ENCODE data around the gene ZC3H7A. TPM values are rescaled to one million over a fixed set of nuclear protein-coding genes. Genes with fewer than 3 reads are reported as not detected.

Gene ZC3H7A
- total and polyA plus RNA-seq, 2 of the 13 experiments (the other 11 are each of a cell fraction or from before 2014, with no cell fraction given): 29.2 to 36.8 TPM

- no peak; the same call in 1 of the 2 replicates for TF ChIP-seq NFE2 (CRISPR knock-in tag; IDR thresholded peaks at IDR 0.05)
- 0 out of 2 replicates have a peak, but pooled peaks have one; percentile 48 for TF ChIP-seq ZNF776 (CRISPR knock-in tag; IDR thresholded peaks at IDR 0.05)
- peak; percentile 77; the same call in 1 of the 2 replicates for TF ChIP-seq MLX (CRISPR knock-in tag; IDR thresholded peaks at IDR 0.05)
- TF ChIP-seq TERF1 (CRISPR knock-in tag; IDR thresholded peaks at IDR 0.05): no peak
- no peak for TF ChIP-seq MLLT10 (CRISPR knock-in tag; IDR thresholded peaks at IDR 0.05)
- no peak for TF ChIP-seq ARHGAP35 (CRISPR knock-in tag; IDR thresholded peaks at IDR 0.05; ENCODE audit: borderline replicate concordance)
- TF ChIP-seq NR2F2 (IDR thresholded peaks at IDR 0.05; ENCODE audit: borderline replicate concordance, low read depth): peak; percentile 48; the same call in 1 of the 2 replicates
- no peak for TF ChIP-seq CCDC6 (CRISPR knock-in tag; IDR thresholded peaks at IDR 0.05)
- no peak for TF ChIP-seq ZNF674 (CRISPR knock-in tag; IDR thresholded peaks at IDR 0.05; ENCODE audit: low read depth)
- TF ChIP-seq ZNF431 (CRISPR knock-in tag; IDR thresholded peaks at IDR 0.05; ENCODE audit: borderline replicate concordance, low read depth): 0 out of 2 replicates have a peak, but pooled peaks have one; percentile 44
- TF ChIP-seq CREB3 (CRISPR knock-in tag; IDR thresholded peaks at IDR 0.05): no peak
- TF ChIP-seq SMARCE1 (IDR thresholded peaks at IDR 0.05; ENCODE audit: borderline replicate concordance): no peak
- no peak for TF ChIP-seq RFX5 (IDR thresholded peaks at IDR 0.05; ENCODE audit: low read depth, low read length)
- TF ChIP-seq ZNF136 (CRISPR knock-in tag; IDR thresholded peaks at IDR 0.05; ENCODE audit: low read depth): 0 out of 2 replicates have a peak, but pooled peaks have one; percentile 17
- TF ChIP-seq ZNF350 (CRISPR knock-in tag; IDR thresholded peaks at IDR 0.05; ENCODE audit: borderline replicate concordance, low read depth): peak; percentile 58; the same call in 1 of the 2 replicates
- no peak for TF ChIP-seq RBFOX2 (IDR thresholded peaks at IDR 0.05; ENCODE audit: low read depth, low read length)
- no peak; the same call in 1 of the 2 replicates for TF ChIP-seq IRF9 (CRISPR knock-in tag; IDR thresholded peaks at IDR 0.05; ENCODE audit: borderline replicate concordance)
- no peak; the same call in 1 of the 2 replicates for TF ChIP-seq ZNF746 (CRISPR knock-in tag; IDR thresholded peaks at IDR 0.05)
- peak; percentile 44 for TF ChIP-seq AGO2 (optimal IDR thresholded peaks at IDR 0.05; ENCODE audit: low read depth, low read length)
- TF ChIP-seq STAT6 (CRISPR knock-in tag; IDR thresholded peaks at IDR 0.05; ENCODE audit: borderline replicate concordance): no peak; the same call in none of the 2 replicates
- TF ChIP-seq BRF2 (CRISPR knock-in tag; IDR thresholded peaks at IDR 0.05): no peak
Observed at GRCh38 chr16:11743308-11744074, 53.6 kb downstream of the ZC3H7A start (continued).

Data from HepG2 (cell line).